Thyroid gland (tissue), 4 donors: ENCODE results near the gene PDE4B. TPM values are rescaled to one million over a fixed set of nuclear protein-coding genes. Genes with fewer than 3 reads are reported as not detected.

Source experiments
- DNase-seq, 2 donors: peaks; one replicate each; pipeline ENCODE4 v3.0.0-alpha.2; 2019
- H3K27ac ChIP-seq, 3 donors: fragments of 200-600 bp; sonication (generic); 1 replicate in 2 of 3; 2 replicates in 1 of 3; pipeline ENCODE4 v1.5.1; 2016 to 2019; ENCODE audit warnings: mild to moderate bottlenecking in 1 of 3, moderate library complexity in 1 of 3
- H3K27me3 ChIP-seq: fragments of 200-600 bp; sonication (generic); one replicate; pipeline ENCODE4 v1.5.1; 2019
- H3K36me3 ChIP-seq, 2 donors: fragments of 200-600 bp; sonication (generic); one replicate each; pipeline ENCODE4 v1.5.1; 2016 to 2019
- H3K4me1 ChIP-seq, 2 donors: fragments of 200-600 bp; sonication (generic); one replicate each; pipeline ENCODE4 v1.5.1; 2017 to 2019
- H3K4me3 ChIP-seq, 3 donors: fragments of 200-600 bp; sonication (generic); replicated peaks in 1 of 3; 1 replicate in 2 of 3; 2 replicates in 1 of 3; pipeline ENCODE4 v1.5.1; 2016; ENCODE audit warnings: mild to moderate bottlenecking in 1 of 3
- H3K9me3 ChIP-seq: fragments of 200-600 bp; sonication (generic); one replicate; pipeline ENCODE4 v1.5.1; 2017
- CTCF ChIP-seq, 6 experiments: fragments of 200-600 bp in 3 of 6; fragments of 450-650 bp in 3 of 6; sonication (generic) in 3 of 6; IDR thresholded peaks; one replicate each; pipeline ENCODE4 v1.5.1; 2016 to 2019; ENCODE audit warnings: antibody characterized with exemption in 6 of 6, mild to moderate bottlenecking in 2 of 6, inconsistent platforms in 1 of 6, moderate library complexity in 1 of 6
- POLR2A ChIP-seq, 2 donors: fragments of 450-650 bp; IDR thresholded peaks; one replicate each; pipeline ENCODE4 v1.6.1; 2017; ENCODE audit warnings: antibody characterized with exemption in 2 of 2, mild to moderate bottlenecking in 2 of 2, moderate library complexity in 1 of 2
- WGBS, 2 donors: methylation state at CpG; one replicate each; pipeline ENCODE4 v1.1.5; 2017; 5-methylcytosine and 5-hydroxymethylcytosine counted together
- intact Hi-C: fragments of 100-400 bp; cut with DNase I; formaldehyde crosslinking; loops from one replicate; pipeline ENCODE4 v1.15.1; 2023
- total RNA-seq, 4 donors: library from RNA; depleted of rRNA; stranded (reverse); fragments of >200 nt; gene quantifications; one replicate each; pipeline ENCODE4 v1.2.3, GENCODE V29; 2016

Gene PDE4B
- total RNA-seq, 4 donors from 2014 or later = 9.6 to 21.3 (median 15.0) TPM

- Histone ChIP-seq H3K4me1 (peaks cover 9 to 13% of the 10 kb centered on the region in 2 donors), H3K4me3 (no peak overlapping the region), H3K27me3 (no peaks in the 10 kb centered on the region), H3K9me3 (no peaks in the 10 kb centered on the region), H3K27ac (peak overlapping the region in 1 of 3 donors; percentile 21), H3K36me3 (peaks cover 13 to 24% of the 10 kb centered on the region in 2 donors)
- WGBS, 2 donors = 79 to 88% methylated on average over 4 of the region's 4 CpGs
- DNase-seq = no peak
- TF ChIP-seq CTCF (IDR thresholded peaks at IDR 0.05) (no peak), POLR2A (IDR thresholded peaks at IDR 0.05) (no peak)
- intact Hi-C loops = no loop called here
Observed at GRCh38 chr1:66373157-66373591, 580.5 kb downstream of the PDE4B start.

GRCh38 chr1:66374148-66374547, 581.5 kb downstream of the PDE4B start:
- Histone ChIP-seq H3K4me1 (peaks cover 9 to 13% of the 10 kb centered on the region in 2 donors), H3K27me3 (no peaks in the 10 kb centered on the region), H3K4me3 (no peak overlapping the region), H3K36me3 (peaks cover 13 to 14% of the 10 kb centered on the region in 2 donors), H3K9me3 (no peaks in the 10 kb centered on the region), H3K27ac (peak overlapping the region in 2 of 3 donors; percentile 21 to 37)
- intact Hi-C loops = no loop called here
- TF ChIP-seq POLR2A (IDR thresholded peaks at IDR 0.05) (no peak), CTCF (IDR thresholded peaks at IDR 0.05) (no peak)
- 69 to 89% methylated on average over 2 of the region's 2 CpGs for WGBS, 2 donors
- no peak for DNase-seq

GRCh38 chr1:66374561-66375111, 581.9 kb downstream of the PDE4B start:
- Histone ChIP-seq H3K4me1 (peaks cover 9 to 13% of the 10 kb centered on the region in 2 donors), H3K4me3 (no peak overlapping the region), H3K27ac (peak overlapping the region in 2 of 3 donors; percentile 21 to 37), H3K36me3 (peaks cover 9 to 14% of the 10 kb centered on the region in 2 donors), H3K9me3 (no peaks in the 10 kb centered on the region), H3K27me3 (no peaks in the 10 kb centered on the region)
- no peak for DNase-seq
- intact Hi-C loops = no loop called here
- WGBS, 2 donors = 33 to 34% methylated on average over 2 of the region's 2 CpGs
- no peak for TF ChIP-seq POLR2A (IDR thresholded peaks at IDR 0.05)
- TF ChIP-seq CTCF (IDR thresholded peaks at IDR 0.05) = no peak

- H3K4me3 ChIP-seq = no peak overlapping the region
- H3K27me3 ChIP-seq = no peaks in the 10 kb centered on the region
- TF ChIP-seq CTCF (IDR thresholded peaks at IDR 0.05) (no peak), POLR2A (IDR thresholded peaks at IDR 0.05) (no peak)
- peaks cover 8 to 14% of the 10 kb centered on the region in 2 donors for H3K36me3 ChIP-seq
- H3K9me3 ChIP-seq = no peaks in the 10 kb centered on the region
- 73 to 74% methylated on average over 2 of the region's 2 CpGs for WGBS, 2 donors
- H3K27ac ChIP-seq = peak overlapping the region in 1 of 3 donors; percentile 21
- H3K4me1 ChIP-seq = peaks cover 9 to 13% of the 10 kb centered on the region in 2 donors
- no peak for DNase-seq
- intact Hi-C loops = no loop called here
Observed at GRCh38 chr1:66375125-66375524, 582.4 kb downstream of the PDE4B start.

GRCh38 chr1:66380452-66381212, 587.9 kb downstream of the PDE4B start:
- WGBS, 2 donors = 36 to 42% methylated on average over 3 of the region's 3 CpGs
- Histone ChIP-seq H3K4me3 (no peak overlapping the region), H3K27me3 (no peaks in the 10 kb centered on the region), H3K27ac (no peak overlapping the region), H3K9me3 (no peaks in the 10 kb centered on the region), H3K4me1 (no peaks in the 10 kb centered on the region), H3K36me3 (no peaks in the 10 kb centered on the region)
- intact Hi-C loops = no loop called here
- TF ChIP-seq CTCF (IDR thresholded peaks at IDR 0.05) (no peak), POLR2A (IDR thresholded peaks at IDR 0.05) (no peak)
- peak; percentile 35 to 42 for DNase-seq
